HT-29 (cell line): Measurements from ENCODE around the gene GABRB1. TPM values are rescaled to one million over a fixed set of nuclear protein-coding genes. Genes with fewer than 3 reads are reported as not detected.
"Not testable (repeated sequence)": the region's sequence is repeated elsewhere in the genome, so short reads cannot be mapped to it uniquely, and the experiment has no call there.

ENCODE experiments used
- DNase-seq: peaks from one replicate; pipeline ENCODE4 v3.0.0-alpha.2; 2015; ENCODE audit warnings: low spot score
- total RNA-seq: library from RNA; depleted of rRNA; stranded (reverse); fragments of >200 nt; shearing (Covaris generic); gene quantifications from 2 replicates; pipeline ENCODE4 v1.2.3, GENCODE V29; 2014

GABRB1 gene
- total RNA-seq, 1 experiment from 2014 or later, result not detected

DNA sequence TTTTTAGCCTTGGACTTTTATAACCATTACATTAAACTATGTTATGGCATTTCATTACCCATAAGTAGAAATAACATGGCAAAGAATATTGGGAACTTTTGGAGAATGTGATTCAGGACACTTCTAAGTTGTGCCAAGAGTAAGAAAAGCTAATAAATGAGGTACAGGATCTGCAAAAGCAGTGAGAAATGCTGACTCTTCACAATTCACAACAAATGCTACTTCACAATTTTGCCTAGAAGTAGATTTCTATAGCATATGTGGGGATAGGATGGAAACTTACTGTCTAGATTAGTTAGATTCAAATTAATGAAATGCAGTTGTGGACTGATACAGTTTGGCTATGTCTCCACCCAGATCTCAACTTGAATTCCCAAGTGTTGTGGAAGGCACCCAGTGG lies 258.4 kb downstream of the GABRB1 start:
- DNase-seq, result no peak

GRCh38 chr4:47290873-47291272 lies 259.5 kb downstream of the GABRB1 start:
- not testable (repeated sequence) for DNase-seq

DNA sequence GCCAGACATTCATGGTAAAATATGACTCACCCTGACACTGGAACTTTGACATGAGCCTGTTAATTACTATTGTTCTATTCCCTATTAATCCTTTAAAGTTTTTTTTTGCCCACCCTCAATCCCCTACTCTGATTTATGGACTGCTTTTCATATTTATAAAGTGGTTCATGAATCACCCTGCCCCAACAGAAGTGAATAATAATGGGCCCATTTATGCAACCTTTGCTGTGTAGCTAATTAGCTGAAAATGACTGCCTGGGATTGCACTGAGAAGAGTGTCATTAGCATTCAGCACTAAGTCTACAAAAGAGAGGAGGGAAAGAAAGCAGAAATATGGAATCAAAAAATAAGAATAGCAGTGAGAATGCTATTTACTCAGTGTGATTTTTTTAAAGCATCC lies 277.8 kb downstream of the GABRB1 start:
- no peak for DNase-seq

DNA sequence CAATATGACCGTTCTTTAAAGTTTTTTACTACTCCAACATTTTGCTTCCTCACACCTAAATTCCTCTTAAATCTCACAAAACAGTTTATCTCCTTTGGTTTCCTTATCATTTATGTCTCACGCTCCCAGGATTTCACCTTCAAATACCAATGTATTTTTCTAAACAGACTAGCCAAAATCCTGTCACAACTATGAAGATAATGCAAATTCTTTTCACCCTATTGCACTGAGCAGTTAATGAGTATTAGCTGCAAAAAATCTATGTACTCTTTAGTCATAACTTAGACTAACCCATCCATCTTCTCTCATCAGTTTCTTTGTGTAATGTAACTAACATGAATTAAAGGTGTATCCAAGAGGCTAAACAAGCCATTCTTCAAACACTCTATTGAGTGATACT lies 280.8 kb downstream of the GABRB1 start:
- no peak for DNase-seq

DNA sequence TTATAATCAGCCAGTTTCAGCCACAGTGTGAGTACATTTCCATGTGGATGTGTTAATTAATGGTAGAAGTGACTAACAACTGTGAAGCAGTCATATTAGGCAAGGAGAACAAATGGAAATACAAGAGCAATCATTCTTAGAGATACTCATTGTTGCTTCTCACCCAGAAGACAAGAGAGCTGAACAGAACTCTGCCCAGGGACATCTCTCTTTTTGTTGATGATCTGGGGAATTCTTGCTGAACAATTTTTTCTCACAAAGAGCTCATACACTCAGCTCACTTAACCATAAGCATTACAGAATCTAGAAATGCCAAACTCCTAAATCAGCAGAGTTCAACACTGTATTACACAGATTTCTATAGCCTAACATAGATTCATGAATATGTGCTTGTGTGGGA lies 282.0 kb downstream of the GABRB1 start:
- no peak for DNase-seq

GRCh38 chr4:47315346-47315745 lies 284.0 kb downstream of the GABRB1 start:
- DNase-seq, result no peak

DNA sequence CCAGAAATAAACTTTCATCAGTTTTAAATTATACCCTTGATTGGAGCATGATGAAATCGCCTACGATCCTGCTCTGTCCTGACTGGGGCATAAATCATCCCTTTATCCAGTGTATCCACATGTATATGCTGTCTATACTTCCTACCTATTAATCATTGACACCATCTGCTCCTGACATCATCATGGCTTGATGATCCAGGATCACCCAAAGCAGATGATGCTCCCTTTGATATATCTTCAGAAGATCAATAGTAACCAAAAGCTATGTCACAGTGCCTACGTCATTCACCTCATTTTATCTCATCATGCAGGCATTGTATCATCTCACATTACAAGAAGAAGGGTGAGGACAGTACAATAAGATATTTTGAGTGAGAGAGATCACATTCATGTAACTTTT lies 294.7 kb downstream of the GABRB1 start:
- DNase-seq, result no peak

- no peak for DNase-seq
Measured at GRCh38 chr4:47330866-47331265, 299.5 kb downstream of the GABRB1 start.

- no peak for DNase-seq
Measured at GRCh38 chr4:47334652-47335051, 303.3 kb downstream of the GABRB1 start.

DNA sequence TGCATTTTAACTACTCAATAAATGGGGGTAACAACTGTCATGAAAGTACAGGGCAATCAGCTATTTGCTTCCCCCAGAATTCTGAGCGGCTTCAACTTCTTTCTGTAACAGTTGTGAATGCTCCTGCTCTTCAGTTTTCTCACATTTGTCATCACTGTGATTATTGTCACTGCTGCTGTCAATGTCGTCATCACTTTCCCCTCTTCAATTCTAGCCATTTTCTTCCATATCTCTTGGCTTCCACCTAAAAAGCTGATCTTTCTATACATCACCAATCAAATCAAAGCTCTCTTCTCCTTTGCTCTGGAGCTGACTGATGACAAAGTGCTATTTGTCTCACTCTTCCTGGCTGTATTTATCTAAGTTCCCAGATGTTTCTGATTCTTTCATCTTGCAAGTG lies 306.5 kb downstream of the GABRB1 start:
- no peak for DNase-seq

DNA sequence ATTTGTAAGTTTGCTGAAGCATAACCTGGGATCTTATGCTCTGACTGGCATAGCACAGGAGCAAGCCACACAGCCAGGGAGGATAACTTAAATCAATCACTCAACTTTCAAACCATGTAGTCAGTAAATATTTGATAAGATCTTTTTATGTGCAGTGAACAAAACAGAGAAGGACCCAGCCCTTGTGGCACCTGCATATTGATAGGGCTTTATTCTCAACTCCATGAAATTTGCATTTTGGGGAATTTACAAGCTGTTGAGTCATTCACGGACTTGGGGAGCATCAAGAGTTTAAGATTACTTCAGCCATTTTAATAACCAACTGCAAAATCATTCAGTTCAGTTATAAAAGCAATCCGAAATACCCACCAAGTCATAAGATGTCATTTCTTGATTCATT lies 309.5 kb downstream of the GABRB1 start:
- DNase-seq, result no peak

- DNase-seq, result no peak
Measured at GRCh38 chr4:47342796-47343195, 311.4 kb downstream of the GABRB1 start.

- DNase-seq, result no peak
Measured at GRCh38 chr4:47349326-47349725, 318.0 kb downstream of the GABRB1 start.

GRCh38 chr4:47355568-47355967 lies 324.2 kb downstream of the GABRB1 start:
- DNase-seq, result no peak

- no peak for DNase-seq
Measured at GRCh38 chr4:47359891-47360290, 328.5 kb downstream of the GABRB1 start.

DNA sequence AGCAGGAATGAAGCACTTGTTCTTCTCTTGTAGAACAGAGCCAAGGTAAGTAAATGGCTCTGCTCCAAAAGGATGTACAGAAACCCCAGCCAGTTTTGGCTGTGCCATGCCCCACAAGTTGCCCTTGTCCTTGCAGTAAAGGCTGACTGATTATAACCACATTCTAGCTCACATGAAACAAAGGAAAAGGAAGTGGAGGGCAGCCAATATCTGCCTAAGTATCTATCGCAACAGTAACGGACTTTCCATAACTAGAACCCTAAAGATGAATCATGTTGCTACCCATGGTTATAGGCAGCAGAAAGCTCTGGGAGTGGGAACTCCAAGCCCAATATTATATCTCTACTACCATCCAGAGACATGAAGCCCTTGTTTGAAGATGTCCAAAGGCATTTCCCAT lies 336.4 kb downstream of the GABRB1 start:
- no peak for DNase-seq

DNA sequence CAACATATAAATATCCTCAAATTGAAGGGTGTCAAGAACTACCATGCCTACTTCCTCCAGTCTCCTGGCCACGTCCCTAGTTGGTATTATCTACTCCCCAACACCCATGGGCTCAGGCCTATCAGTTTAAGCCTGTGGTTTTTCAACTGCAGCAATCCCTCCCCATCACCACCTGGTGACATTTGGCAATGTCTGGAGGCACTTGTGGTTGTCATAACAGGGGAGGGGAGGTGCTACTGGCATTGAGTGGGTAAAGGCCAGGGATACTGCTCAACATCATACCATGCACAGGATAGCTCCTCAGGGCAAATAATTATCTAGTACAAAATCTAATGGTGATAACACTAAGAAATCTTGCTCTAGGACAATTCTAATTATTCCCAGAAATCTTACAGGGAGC lies 336.8 kb downstream of the GABRB1 start:
- DNase-seq, result no peak

- no peak for DNase-seq
Measured at GRCh38 chr4:47372561-47372960, 341.2 kb downstream of the GABRB1 start.

- no peak for DNase-seq
Measured at GRCh38 chr4:47373174-47373573, 341.8 kb downstream of the GABRB1 start.

- DNase-seq, result no peak
Measured at GRCh38 chr4:47373709-47374108, 342.3 kb downstream of the GABRB1 start.

- DNase-seq, result no peak
Measured at GRCh38 chr4:47374477-47374876, 343.1 kb downstream of the GABRB1 start.

GRCh38 chr4:47378021-47378530 lies 346.7 kb downstream of the GABRB1 start:
- not testable (repeated sequence) for DNase-seq

- no peak for DNase-seq
Measured at GRCh38 chr4:47381172-47381571, 349.8 kb downstream of the GABRB1 start.

DNA sequence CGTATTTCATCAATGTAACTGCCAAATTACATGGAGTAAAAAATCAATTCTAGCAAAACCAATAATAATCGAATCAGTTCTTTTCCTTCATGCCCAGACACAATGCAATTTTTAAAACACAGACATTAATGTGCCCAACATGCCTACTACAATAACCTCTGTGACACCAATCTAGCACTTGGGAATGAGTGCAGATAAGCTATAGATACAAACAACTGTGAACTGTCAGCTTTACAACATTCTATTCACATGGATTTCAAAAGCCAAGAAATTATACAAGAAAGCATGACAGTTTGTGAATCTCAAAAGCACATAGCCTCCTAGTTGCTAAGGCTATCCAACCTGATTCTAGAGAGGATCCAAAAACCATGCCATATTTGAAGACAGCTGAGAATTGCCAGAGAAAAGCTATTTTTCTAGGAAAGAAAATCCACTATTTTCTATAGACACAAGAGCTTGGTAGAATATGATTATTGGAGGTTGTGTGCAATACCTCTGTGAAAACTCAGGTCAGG lies 351.5 kb downstream of the GABRB1 start:
- DNase-seq, result no peak
